ENCODE data around the gene HTRA3.

GRCh38 chr4:8345946-8346814 is 76.6 kb downstream of the HTRA3 start:
- TF ChIP-seq, protein P1, sequence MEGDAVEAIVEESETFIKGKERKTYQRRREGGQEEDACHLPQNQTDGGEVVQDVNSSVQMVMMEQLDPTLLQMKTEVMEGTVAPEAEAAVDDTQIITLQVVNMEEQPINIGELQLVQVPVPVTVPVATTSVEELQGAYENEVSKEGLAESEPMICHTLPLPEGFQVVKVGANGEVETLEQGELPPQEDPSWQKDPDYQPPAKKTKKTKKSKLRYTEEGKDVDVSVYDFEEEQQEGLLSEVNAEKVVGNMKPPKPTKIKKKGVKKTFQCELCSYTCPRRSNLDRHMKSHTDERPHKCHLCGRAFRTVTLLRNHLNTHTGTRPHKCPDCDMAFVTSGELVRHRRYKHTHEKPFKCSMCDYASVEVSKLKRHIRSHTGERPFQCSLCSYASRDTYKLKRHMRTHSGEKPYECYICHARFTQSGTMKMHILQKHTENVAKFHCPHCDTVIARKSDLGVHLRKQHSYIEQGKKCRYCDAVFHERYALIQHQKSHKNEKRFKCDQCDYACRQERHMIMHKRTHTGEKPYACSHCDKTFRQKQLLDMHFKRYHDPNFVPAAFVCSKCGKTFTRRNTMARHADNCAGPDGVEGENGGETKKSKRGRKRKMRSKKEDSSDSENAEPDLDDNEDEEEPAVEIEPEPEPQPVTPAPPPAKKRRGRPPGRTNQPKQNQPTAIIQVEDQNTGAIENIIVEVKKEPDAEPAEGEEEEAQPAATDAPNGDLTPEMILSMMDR (conservative IDR thresholded peaks at IDR 0.05; ENCODE audit: low read length), result no peak
- no peak for TF ChIP-seq EZH2phosphoT487 (IDR thresholded peaks at IDR 0.05; ENCODE audit: borderline replicate concordance, low read depth, low read length)
